ENCODE data around the gene KIRREL3. TPM values are rescaled to one million over a fixed set of nuclear protein-coding genes. Genes with fewer than 3 reads are reported as not detected.

The KIRREL3 gene
- total and polyA plus RNA-seq, 3 donors from 2014 or later: 1.0 to 1.1 (median 1.1) TPM

DNA sequence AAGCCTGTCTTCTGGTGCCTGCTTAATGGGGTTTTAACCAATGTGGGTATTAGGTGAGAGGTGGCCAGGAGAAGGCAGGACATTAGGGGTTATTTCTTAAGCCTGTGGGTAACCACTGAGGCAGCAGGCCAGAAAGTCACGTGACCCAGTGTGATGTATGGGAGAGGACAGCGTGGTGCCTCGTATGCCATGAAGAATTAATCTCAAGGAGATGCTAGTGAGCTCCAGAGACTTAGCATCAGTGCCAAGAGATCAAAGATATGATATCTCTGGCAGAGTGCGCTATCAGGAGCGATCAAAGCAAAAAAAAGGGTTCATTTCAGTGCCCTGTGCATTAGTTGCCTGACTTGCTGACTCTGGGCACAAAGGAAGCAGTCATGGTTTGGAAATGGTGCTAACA is 275.5 kb downstream of the KIRREL3 start:
- H3K36me3 ChIP-seq (ENCODE audit: low read depth, missing control alignments): no peaks in the 10 kb centered on the region
- WGBS, 2 donors: 94 to 100% methylated on average over 5 of the region's 5 CpGs
- H3K27me3 ChIP-seq: no peaks in the 10 kb centered on the region
- no peaks in the 10 kb centered on the region for H3K4me1 ChIP-seq
- intact Hi-C loops (cut with DNase I; ENCODE audit: low total_unique reads): no loop called here
- no peak for DNase-seq
- H3K4me3 ChIP-seq: no peak overlapping the region
- TF ChIP-seq, protein P1, sequence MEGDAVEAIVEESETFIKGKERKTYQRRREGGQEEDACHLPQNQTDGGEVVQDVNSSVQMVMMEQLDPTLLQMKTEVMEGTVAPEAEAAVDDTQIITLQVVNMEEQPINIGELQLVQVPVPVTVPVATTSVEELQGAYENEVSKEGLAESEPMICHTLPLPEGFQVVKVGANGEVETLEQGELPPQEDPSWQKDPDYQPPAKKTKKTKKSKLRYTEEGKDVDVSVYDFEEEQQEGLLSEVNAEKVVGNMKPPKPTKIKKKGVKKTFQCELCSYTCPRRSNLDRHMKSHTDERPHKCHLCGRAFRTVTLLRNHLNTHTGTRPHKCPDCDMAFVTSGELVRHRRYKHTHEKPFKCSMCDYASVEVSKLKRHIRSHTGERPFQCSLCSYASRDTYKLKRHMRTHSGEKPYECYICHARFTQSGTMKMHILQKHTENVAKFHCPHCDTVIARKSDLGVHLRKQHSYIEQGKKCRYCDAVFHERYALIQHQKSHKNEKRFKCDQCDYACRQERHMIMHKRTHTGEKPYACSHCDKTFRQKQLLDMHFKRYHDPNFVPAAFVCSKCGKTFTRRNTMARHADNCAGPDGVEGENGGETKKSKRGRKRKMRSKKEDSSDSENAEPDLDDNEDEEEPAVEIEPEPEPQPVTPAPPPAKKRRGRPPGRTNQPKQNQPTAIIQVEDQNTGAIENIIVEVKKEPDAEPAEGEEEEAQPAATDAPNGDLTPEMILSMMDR (IDR thresholded peaks at IDR 0.05): no peak
- TF ChIP-seq POLR2A (IDR thresholded peaks at IDR 0.05): no peak
- H3K9me3 ChIP-seq: no peaks in the 10 kb centered on the region
- H3K27ac ChIP-seq: no peak overlapping the region

DNA sequence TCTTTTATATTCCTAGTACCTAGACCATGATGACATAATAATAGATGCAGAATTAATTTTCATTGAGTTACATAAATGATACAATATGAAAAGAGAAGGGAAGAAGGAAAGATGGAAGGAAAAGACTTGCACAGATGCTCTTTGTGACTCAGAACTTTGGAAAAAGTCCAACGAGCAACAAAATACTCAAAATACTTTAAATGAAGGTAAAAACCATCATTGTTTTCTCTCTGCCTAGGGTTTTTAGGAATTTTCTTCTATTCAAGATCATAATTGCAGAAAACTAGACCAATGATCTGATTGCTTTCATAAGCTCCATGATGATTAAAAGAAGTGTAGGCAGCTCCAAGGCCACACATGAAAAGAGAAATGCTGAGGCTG is 276.9 kb downstream of the KIRREL3 start:
- 78 to 84% methylated on average over 1 of the region's 1 CpG for WGBS, 2 donors
- Histone ChIP-seq H3K27me3 (no peaks in the 10 kb centered on the region), H3K36me3 (ENCODE audit: low read depth, missing control alignments) (no peaks in the 10 kb centered on the region), H3K9me3 (no peaks in the 10 kb centered on the region), H3K4me3 (no peak overlapping the region), H3K4me1 (no peaks in the 10 kb centered on the region), H3K27ac (no peak overlapping the region)
- no peak for DNase-seq
- TF ChIP-seq, protein P1 (IDR thresholded peaks at IDR 0.05): no peak
- no peak for TF ChIP-seq POLR2A (IDR thresholded peaks at IDR 0.05)
- intact Hi-C loops (cut with DNase I; ENCODE audit: low total_unique reads): no loop called here

DNA sequence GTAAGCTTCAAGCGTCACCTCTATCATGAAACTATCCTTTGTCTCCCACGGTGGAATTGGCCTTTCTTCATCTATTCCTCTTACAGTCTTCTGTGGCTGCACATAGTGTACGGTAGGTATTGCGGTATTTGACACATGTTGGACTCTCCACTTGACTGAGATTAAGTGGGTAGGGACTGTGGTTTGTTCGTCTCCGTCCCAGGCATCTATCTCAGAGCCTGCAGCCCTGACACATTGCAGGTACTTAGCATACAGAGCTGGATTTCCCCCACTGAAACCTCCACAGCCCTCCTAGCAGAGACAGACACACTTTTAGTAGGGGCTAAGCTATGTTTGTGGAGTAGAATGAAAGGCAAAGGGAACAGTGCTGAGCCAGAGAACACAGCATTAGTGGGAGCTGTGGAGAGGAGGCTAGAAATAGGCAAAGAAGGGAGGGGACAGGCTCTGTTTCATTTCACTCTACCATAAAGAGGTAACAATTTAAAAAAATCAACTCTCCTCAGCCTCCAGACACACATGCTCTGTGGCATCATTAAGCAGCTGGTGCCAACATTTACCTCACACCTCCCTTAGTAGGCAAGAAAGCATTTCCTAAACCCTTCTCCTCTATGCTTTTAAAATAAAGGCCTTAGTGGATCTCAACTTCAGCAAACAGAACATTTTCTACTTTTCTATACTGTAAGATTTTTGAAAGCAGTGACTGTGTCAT is 277.5 kb downstream of the KIRREL3 start:
- WGBS, 2 donors: 96% methylated on average over 6 of the region's 6 CpGs
- no peak overlapping the region for H3K27ac ChIP-seq
- no peak overlapping the region for H3K4me3 ChIP-seq
- no peaks in the 10 kb centered on the region for H3K36me3 ChIP-seq (ENCODE audit: low read depth, missing control alignments)
- TF ChIP-seq POLR2A (IDR thresholded peaks at IDR 0.05): no peak
- TF ChIP-seq, protein P1 (IDR thresholded peaks at IDR 0.05): no peak
- H3K27me3 ChIP-seq: no peaks in the 10 kb centered on the region
- H3K4me1 ChIP-seq: no peaks in the 10 kb centered on the region
- DNase-seq: no peak
- intact Hi-C loops (cut with DNase I; ENCODE audit: low total_unique reads): no loop called here
- no peaks in the 10 kb centered on the region for H3K9me3 ChIP-seq

DNA sequence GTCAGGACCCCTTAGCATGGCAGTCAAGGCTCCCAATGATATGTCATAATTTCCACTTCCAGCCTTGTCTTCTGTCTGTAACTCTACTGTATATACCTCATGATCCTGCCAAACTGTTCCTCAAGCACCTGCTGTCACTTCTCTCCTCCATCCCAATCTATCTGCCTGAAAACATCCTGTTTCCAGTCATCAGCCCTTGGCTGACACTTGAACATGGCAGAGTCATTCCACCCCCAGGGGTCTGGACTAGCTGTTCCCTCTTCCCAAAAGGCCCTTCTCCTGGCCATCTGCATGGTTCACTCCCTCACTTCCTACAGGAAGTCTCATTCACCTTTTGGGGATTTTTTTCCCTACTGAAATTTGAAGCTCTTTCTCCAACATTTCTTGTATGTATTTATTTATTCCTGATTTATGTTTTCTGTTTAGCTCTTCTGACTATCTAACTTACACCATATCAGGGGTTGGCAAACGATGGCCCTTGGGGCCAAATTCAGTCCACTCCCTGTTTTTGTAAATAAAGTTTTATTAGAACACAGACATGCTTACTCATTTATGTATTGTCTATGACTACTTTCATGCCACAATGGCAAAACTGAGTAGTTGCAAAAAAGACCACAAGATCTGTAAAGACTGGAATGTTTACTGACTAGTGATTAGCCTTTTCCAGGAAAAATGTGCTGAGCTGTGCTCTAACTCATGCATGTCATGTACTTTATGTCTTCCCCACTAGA is 278.4 kb downstream of the KIRREL3 start:
- TF ChIP-seq POLR2A (IDR thresholded peaks at IDR 0.05): no peak
- TF ChIP-seq, protein P1 (IDR thresholded peaks at IDR 0.05): no peak
- Histone ChIP-seq H3K27ac (no peak overlapping the region), H3K4me3 (no peak overlapping the region), H3K4me1 (no peaks in the 10 kb centered on the region), H3K36me3 (ENCODE audit: low read depth, missing control alignments) (no peaks in the 10 kb centered on the region), H3K9me3 (no peaks in the 10 kb centered on the region), H3K27me3 (no peaks in the 10 kb centered on the region)
- intact Hi-C loops (cut with DNase I; ENCODE audit: low total_unique reads): no loop called here
- DNase-seq: no peak
- 63 to 100% methylated on average over 1 of the region's 1 CpG for WGBS, 2 donors

All from testis (tissue), 3 donors.